H9 (cell line): ENCODE results near the gene EIF2D. TPM values are rescaled to one million over a fixed set of nuclear protein-coding genes. Genes with fewer than 3 reads are reported as not detected.

ENCODE experiments used
- DNase-seq: peaks from one replicate; pipeline ENCODE4 v3.0.0-alpha.2; 2017
- H2AFZ ChIP-seq: one replicate; pipeline ENCODE4 v1.6.1; 2013; ENCODE audit warnings: mild to moderate bottlenecking, low read length, control low read depth, moderate library complexity
- H2AK5ac ChIP-seq: 2 replicates; pipeline ENCODE4 v1.6.1; 2013; ENCODE audit warnings: low read length, control low read depth, mixed read lengths; ENCODE audit not compliant: insufficient read length
- H2BK120ac ChIP-seq: one replicate; pipeline ENCODE4 v1.6.1; 2013; ENCODE audit warnings: low read depth, mild to moderate bottlenecking, low read length, control low read depth, inconsistent platforms; ENCODE audit not compliant: poor library complexity, severe bottlenecking
- H2BK12ac ChIP-seq: 2 replicates; pipeline ENCODE4 v1.6.1; 2013; ENCODE audit warnings: low read length, control low read depth, mixed read lengths, low read depth; ENCODE audit not compliant: insufficient read length
- H2BK15ac ChIP-seq: 2 replicates; pipeline ENCODE4 v1.6.1; 2013; ENCODE audit warnings: low read depth, low read length, control low read depth
- H2BK20ac ChIP-seq: one replicate; pipeline ENCODE4 v1.6.1; 2013; ENCODE audit warnings: low read depth, mild to moderate bottlenecking, low read length, control low read depth, inconsistent platforms; ENCODE audit not compliant: poor library complexity, severe bottlenecking
- H2BK5ac ChIP-seq: 2 replicates; pipeline ENCODE4 v1.6.1; 2013; ENCODE audit warnings: low read length, control low read depth, mixed read lengths; ENCODE audit not compliant: insufficient read length
- H3K14ac ChIP-seq: 2 replicates; pipeline ENCODE4 v1.6.1; 2013; ENCODE audit warnings: low read length, control low read depth; ENCODE audit not compliant: insufficient read depth
- H3K18ac ChIP-seq: 2 replicates; pipeline ENCODE4 v1.6.1; 2013; ENCODE audit warnings: low read depth, mild to moderate bottlenecking, mixed read lengths, low read length, control low read depth; ENCODE audit not compliant: insufficient read length
- H3K23ac ChIP-seq: 2 replicates; pipeline ENCODE4 v1.6.1; 2013; ENCODE audit warnings: low read length, control low read depth, mixed read lengths, low read depth; ENCODE audit not compliant: insufficient read length
- H3K23me2 ChIP-seq: 2 replicates; pipeline ENCODE4 v1.6.1; 2013; ENCODE audit warnings: low read depth, mild to moderate bottlenecking, mixed read lengths, low read length, control low read depth; ENCODE audit not compliant: insufficient read length, poor library complexity, severe bottlenecking
- H3K27ac ChIP-seq: 2 replicates; pipeline ENCODE4 v1.5.1; 2013; ENCODE audit warnings: low read length, control low read depth, mixed read lengths, low read depth; ENCODE audit not compliant: insufficient read length
- H3K27me3 ChIP-seq: 2 replicates; pipeline ENCODE4 v1.6.1; 2013; ENCODE audit warnings: low read length, control low read depth, inconsistent platforms; ENCODE audit not compliant: insufficient read depth
- H3K4ac ChIP-seq: 2 replicates; pipeline ENCODE4 v1.6.1; 2013; ENCODE audit warnings: low read depth, mild to moderate bottlenecking, control low read depth, inconsistent platforms, low read length, moderate library complexity
- H3K4me1 ChIP-seq: 2 replicates; pipeline ENCODE4 v1.6.1; 2013; ENCODE audit warnings: low read length, control low read depth, inconsistent platforms; ENCODE audit not compliant: insufficient read depth
- H3K4me2 ChIP-seq: 2 replicates; pipeline ENCODE4 v1.6.1; 2013; ENCODE audit warnings: low read length, control low read depth, mixed read lengths; ENCODE audit not compliant: insufficient read length, insufficient read depth
- H3K56ac ChIP-seq: 2 replicates; pipeline ENCODE4 v1.6.1; 2013; ENCODE audit warnings: low read depth, mild to moderate bottlenecking, mixed read lengths, low read length, control low read depth; ENCODE audit not compliant: insufficient read length
- H3K79me1 ChIP-seq: 2 replicates; pipeline ENCODE4 v1.6.1; 2013; ENCODE audit warnings: low read depth, mild to moderate bottlenecking, moderate library complexity, low read length, control low read depth, inconsistent platforms; ENCODE audit not compliant: insufficient read depth, poor library complexity, severe bottlenecking
- H3K79me2 ChIP-seq: 2 replicates; pipeline ENCODE4 v1.6.1; 2013; ENCODE audit warnings: low read length, control low read depth, inconsistent platforms; ENCODE audit not compliant: insufficient read depth
- H3K9ac ChIP-seq: 2 replicates; pipeline ENCODE4 v1.6.1; 2013; ENCODE audit warnings: low read length, control low read depth, mixed read lengths; ENCODE audit not compliant: insufficient read length; ENCODE audit errors: extremely low read depth
- H3K9me3 ChIP-seq: one replicate; pipeline ENCODE4 v1.6.1; 2013; ENCODE audit warnings: low read depth, low read length, inconsistent platforms; ENCODE audit not compliant: control insufficient read depth
- H3T11ph ChIP-seq: one replicate; pipeline ENCODE4 v1.6.1; 2013; ENCODE audit warnings: mild to moderate bottlenecking, low read length, control low read depth, inconsistent platforms
- H4K20me1 ChIP-seq: one replicate; pipeline ENCODE4 v1.6.1; 2013; ENCODE audit not compliant: control insufficient read depth, insufficient read length, insufficient read depth
- H4K5ac ChIP-seq: 2 replicates; pipeline ENCODE4 v1.6.1; 2013; ENCODE audit warnings: low read depth, mild to moderate bottlenecking, mixed read lengths, low read length, control low read depth; ENCODE audit not compliant: insufficient read length
- H4K8ac ChIP-seq: replicated peaks from 2 replicates; pipeline ENCODE4 v1.6.1; 2013; ENCODE audit warnings: low read length, control low read depth, mixed read lengths, low read depth; ENCODE audit not compliant: insufficient read length
- H4K91ac ChIP-seq: 2 replicates; pipeline ENCODE4 v1.6.1; 2013; ENCODE audit warnings: low read depth, mild to moderate bottlenecking, moderate library complexity, mixed read lengths, low read length, control low read depth; ENCODE audit not compliant: insufficient read length
- H3K27ac Mint-ChIP-seq, 3 experiments: 2 replicates in 2 of 3; 3 replicates in 1 of 3; pipeline ENCODE4 v1.8.0; 2020 to 2021; ENCODE audit warnings: mixed read lengths in 3 of 3, mild to moderate bottlenecking in 1 of 3, moderate library complexity in 1 of 3
- H3K27me3 Mint-ChIP-seq: 2 replicates; pipeline ENCODE4 v1.8.0; 2021; ENCODE audit warnings: low read depth, mild to moderate bottlenecking, moderate library complexity, mixed read lengths
- H3K36me3 Mint-ChIP-seq, 3 experiments: 2 replicates in 2 of 3; 3 replicates in 1 of 3; pipeline ENCODE4 v1.8.0; 2020 to 2021; ENCODE audit warnings: low read depth in 3 of 3, mixed read lengths in 3 of 3; ENCODE audit not compliant: insufficient read depth in 1 of 3
- H3K4me1 Mint-ChIP-seq, 2 experiments: 2 replicates each; pipeline ENCODE4 v1.8.0; 2020; ENCODE audit warnings: mixed read lengths in 2 of 2
- H3K4me3 Mint-ChIP-seq, 2 experiments: 2 replicates in 1 of 2; 3 replicates in 1 of 2; pipeline ENCODE4 v1.8.0; 2020 to 2021; ENCODE audit warnings: mild to moderate bottlenecking in 2 of 2, mixed read lengths in 2 of 2, moderate library complexity in 1 of 2
- H3K9me3 Mint-ChIP-seq, 2 experiments: 2 replicates in 1 of 2; 3 replicates in 1 of 2; pipeline ENCODE4 v1.8.0; 2020; ENCODE audit warnings: mild to moderate bottlenecking in 2 of 2, mixed read lengths in 2 of 2, moderate library complexity in 1 of 2
- WGBS: extraction: QIAGEN DNeasy Blood & Tissue Kit; methylation state at CpG from one replicate; pipeline ENCODE4 v1.1.7; 2013; ENCODE audit warnings: missing lambda C conversion rate, low lambda C conversion rate, mixed read lengths; ENCODE audit not compliant: insufficient read length; ENCODE audit errors: extremely low coverage; 5-methylcytosine and 5-hydroxymethylcytosine counted together
- total RNA-seq: library from RNA; stranded (reverse); gene quantifications from 2 replicates; pipeline ENCODE4 v1.2.1, GENCODE V29; 2021
- TF ChIP-seq, protein P1 (sequence below): fragments of 200-600 bp; sonication (generic); conservative IDR thresholded peaks from 3 replicates; pipeline ENCODE4 v1.8.0; 2021; ENCODE audit warnings: antibody characterized with exemption, mild to moderate bottlenecking

EIF2D gene
- total RNA-seq, 1 experiment from 2014 or later = 35.8 TPM

DNA sequence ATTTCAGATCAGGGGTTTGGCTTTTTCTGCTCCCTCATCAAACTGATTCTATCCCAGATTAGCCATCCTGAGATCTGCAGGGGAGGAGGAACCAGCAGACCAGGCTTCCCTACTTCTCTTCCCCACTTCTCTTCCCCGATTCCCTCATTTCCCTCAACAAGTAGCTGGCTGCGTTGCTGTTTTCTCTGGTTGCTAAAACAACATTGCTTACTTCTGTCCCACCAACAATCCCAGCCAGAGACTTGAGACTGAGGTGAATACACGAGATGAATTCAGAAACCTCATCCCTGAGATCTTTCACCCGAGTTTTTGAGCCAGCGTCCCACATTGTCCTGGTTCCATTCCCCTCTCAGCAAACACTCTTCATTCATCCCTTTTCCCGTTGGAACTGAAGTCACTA, 45.5 kb upstream of the EIF2D start:
- Histone ChIP-seq H3K23ac (no peak overlapping the region), H2AK5ac (no peak overlapping the region), H3K4me1 (peaks cover 4% of the 10 kb centered on the region), H3K14ac (no peak overlapping the region), H4K20me1 (no peaks in the 10 kb centered on the region), H2BK15ac (no peak overlapping the region), H4K5ac (no peak overlapping the region), H3K18ac (no peak overlapping the region), H2BK5ac (no peak overlapping the region), H3K9me3 (no peaks in the 10 kb centered on the region), H4K8ac (no peak overlapping the region), H3K23me2 (no peaks in the 10 kb centered on the region), H4K91ac (no peak overlapping the region), H3K56ac (no peak overlapping the region), H2AFZ (no peak overlapping the region), H3K4ac (no peak overlapping the region), H2BK20ac (no peak overlapping the region), H3K4me2 (peak overlapping the region; percentile 67), H3K79me1 (no peaks in the 10 kb centered on the region), H3T11ph (no peak overlapping the region), H3K9ac (no peak overlapping the region), H3K27ac (no peak overlapping the region), H2BK12ac (no peak overlapping the region), H2BK120ac (no peak overlapping the region), H3K27me3 (peaks cover 3% of the 10 kb centered on the region; the same call in 1 of the 2 replicates), H3K79me2 (no peaks in the 10 kb centered on the region)
- no peaks in the 10 kb centered on the region; a peak in 1 of 7 replicates for H3K36me3 Mint-ChIP-seq
- H3K4me3 Mint-ChIP-seq = 0 out of 5 replicates have a peak overlapping the region, but pooled peaks of 1 of the 2 experiments have one; percentile 59
- no CpG with 5 or more reads among the region's 6 CpGs for WGBS
- peaks cover 14 to 16% of the 10 kb centered on the region in 2 experiments for H3K4me1 Mint-ChIP-seq
- no peaks in the 10 kb centered on the region for H3K9me3 Mint-ChIP-seq
- TF ChIP-seq, protein P1, sequence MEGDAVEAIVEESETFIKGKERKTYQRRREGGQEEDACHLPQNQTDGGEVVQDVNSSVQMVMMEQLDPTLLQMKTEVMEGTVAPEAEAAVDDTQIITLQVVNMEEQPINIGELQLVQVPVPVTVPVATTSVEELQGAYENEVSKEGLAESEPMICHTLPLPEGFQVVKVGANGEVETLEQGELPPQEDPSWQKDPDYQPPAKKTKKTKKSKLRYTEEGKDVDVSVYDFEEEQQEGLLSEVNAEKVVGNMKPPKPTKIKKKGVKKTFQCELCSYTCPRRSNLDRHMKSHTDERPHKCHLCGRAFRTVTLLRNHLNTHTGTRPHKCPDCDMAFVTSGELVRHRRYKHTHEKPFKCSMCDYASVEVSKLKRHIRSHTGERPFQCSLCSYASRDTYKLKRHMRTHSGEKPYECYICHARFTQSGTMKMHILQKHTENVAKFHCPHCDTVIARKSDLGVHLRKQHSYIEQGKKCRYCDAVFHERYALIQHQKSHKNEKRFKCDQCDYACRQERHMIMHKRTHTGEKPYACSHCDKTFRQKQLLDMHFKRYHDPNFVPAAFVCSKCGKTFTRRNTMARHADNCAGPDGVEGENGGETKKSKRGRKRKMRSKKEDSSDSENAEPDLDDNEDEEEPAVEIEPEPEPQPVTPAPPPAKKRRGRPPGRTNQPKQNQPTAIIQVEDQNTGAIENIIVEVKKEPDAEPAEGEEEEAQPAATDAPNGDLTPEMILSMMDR = no peak
- no peak for DNase-seq
- H3K27ac Mint-ChIP-seq = no peak overlapping the region
- H3K27me3 Mint-ChIP-seq = peaks cover 61% of the 10 kb centered on the region
